ENCODE data around the gene TADA2B. TPM values are rescaled to one million over a fixed set of nuclear protein-coding genes. Genes with fewer than 3 reads are reported as not detected.

TADA2B gene
- total and polyA plus RNA-seq, 10 of the 15 experiments (the other 5 are each of a cell fraction or from before 2014, with no cell fraction given), result 0.66 to 12.0 (median 5.6) TPM

- FAIRE-seq, result no peak
- Histone ChIP-seq H3K27me3 (replicated peaks in 1 of 2; ENCODE audit: control insufficient read depth in 2 of 2, insufficient read depth in 2 of 2, low read length in 1 of 2) (peaks cover 0 to 3% of the 10 kb centered on the region in 2 experiments; a peak in 2 of 4 replicates), H3K4me2 (ENCODE audit: control insufficient read depth, insufficient read depth) (no peak overlapping the region), H3K4me3 (no peak overlapping the region), H4K20me1 (ENCODE audit: control insufficient read depth, insufficient read depth) (no peaks in the 10 kb centered on the region), H3K36me3 (ENCODE audit: control insufficient read depth in 2 of 2, insufficient read depth in 2 of 2, low read length in 1 of 2) (no peaks in the 10 kb centered on the region), H3K9ac (ENCODE audit: control insufficient read depth, insufficient read depth, low read length) (no peak overlapping the region), H3K4me1 (ENCODE audit: control insufficient read depth, insufficient read depth, low read length) (no peaks in the 10 kb centered on the region; the same call in 1 of the 2 replicates), H3K9me3 (replicated peaks; ENCODE audit: control insufficient read depth, insufficient read depth, low read length) (no peaks in the 10 kb centered on the region; the same call in 2 of the 3 replicates), H3K27ac (ENCODE audit: control insufficient read depth, insufficient read depth) (no peak overlapping the region), H3K79me2 (ENCODE audit: control insufficient read depth, insufficient read depth, low read length) (no peaks in the 10 kb centered on the region), H2AFZ (ENCODE audit: control insufficient read depth, low read depth, low read length) (no peak overlapping the region)
- POLR2A ChIA-PET, result no interaction called here
- CTCF ChIA-PET, result no interaction called here
- in situ Hi-C loops (cut with MboI) (no loop called here), intact Hi-C loops (cut with micrococcal nuclease; ENCODE audit: unreplicated experiment) (no loop called here)
- SMC1A ChIA-PET (ENCODE audit: uncharacterized antibody, unreplicated experiment), result no interaction called here
- ATAC-seq, result no peak
- WGBS (ENCODE audit: insufficient coverage, insufficient replicate concordance, low lambda C conversion rate, missing lambda C conversion rate), result 8% methylated on average over 11 of the region's 11 CpGs
- no peak for DNase-seq (ENCODE audit: low read depth, low spot score)
- no TSS peak for BruUV-seq (replicated peaks)
- no peak for TF ChIP-seq RELB (IDR thresholded peaks at IDR 0.05; ENCODE audit: low read depth)
- RAD21 ChIA-PET (ENCODE audit: unreplicated experiment), result no interaction called here
Observed at GRCh38 chr4:7107166-7107905, 64.2 kb downstream of the TADA2B start.

Other genes starting within 250 kb of the TADA2B start
- 39.3 and 40.6 TPM in 2 replicates for gene TBC1D14, start 133.5 kb upstream of the TADA2B start, total RNA-seq (2014; rRNA removed)
- 31.6 and 33.1 TPM in 2 replicates for gene TBC1D14, start 133.5 kb upstream of the TADA2B start, total RNA-seq (2014; rRNA removed; fragmentation: Illumina TruSeq; extraction: Trizol)
- gene TBC1D14, start 133.5 kb upstream of the TADA2B start, total RNA-seq (2021), result 32.1 and 38.1 TPM in 2 replicates
- 23.3 and 27.3 TPM in 2 replicates for gene TBC1D14, start 133.5 kb upstream of the TADA2B start, polyA plus RNA-seq (2011; rRNA removed)
- gene TBC1D14, start 133.5 kb upstream of the TADA2B start, polyA plus RNA-seq (2014; fragmentation: Illumina TruSeq; extraction: Trizol), result 21.3 and 30.1 TPM in 2 replicates
- 1 to 10 TPM in 1 of 2 experiments, under 1 TPM in 1; 0.87 to 1.1 TPM for gene TBC1D14, start 133.5 kb upstream of the TADA2B start, polyA plus RNA-seq (2014; fragmentation: Nextera tagmentation; extraction: Ambion mirVana)
- 32.9 and 33.9 TPM in 2 replicates for gene TBC1D14, start 133.5 kb upstream of the TADA2B start, polyA plus RNA-seq (2014; rRNA removed)
- 10 to 100 TPM; 29.0 to 30.0 TPM for gene TBC1D14, start 133.5 kb upstream of the TADA2B start, polyA plus RNA-seq (2016; fragmentation: Nextera tagmentation; extraction: Ambion mirVana)
- gene GRPEL1, start 24.7 kb downstream of the TADA2B start, total RNA-seq (2014; rRNA removed), result 30.8 and 43.6 TPM in 2 replicates
- gene GRPEL1, start 24.7 kb downstream of the TADA2B start, total RNA-seq (2014; rRNA removed; fragmentation: Illumina TruSeq; extraction: Trizol), result 54.7 and 62.7 TPM in 2 replicates
- 44.1 and 48.8 TPM in 2 replicates for gene GRPEL1, start 24.7 kb downstream of the TADA2B start, total RNA-seq (2021)
- gene GRPEL1, start 24.7 kb downstream of the TADA2B start, polyA plus RNA-seq (2011; rRNA removed), result 53.4 and 67.2 TPM in 2 replicates
- gene GRPEL1, start 24.7 kb downstream of the TADA2B start, polyA plus RNA-seq (2014; fragmentation: Illumina TruSeq; extraction: Trizol), result 59.2 and 72.5 TPM in 2 replicates
- 100 to 1,000 TPM; 103 to 119 TPM for gene GRPEL1, start 24.7 kb downstream of the TADA2B start, polyA plus RNA-seq (2014; fragmentation: Nextera tagmentation; extraction: Ambion mirVana)
- gene GRPEL1, start 24.7 kb downstream of the TADA2B start, polyA plus RNA-seq (2014; rRNA removed), result 40.7 and 42.6 TPM in 2 replicates
- gene GRPEL1, start 24.7 kb downstream of the TADA2B start, polyA plus RNA-seq (2016; fragmentation: Nextera tagmentation; extraction: Ambion mirVana), result 10 to 100 TPM; 80.1 to 82.8 TPM
- gene SORCS2, start 149.2 kb downstream of the TADA2B start, total RNA-seq (2014; rRNA removed), result not detected in 2 replicates
- not detected in 2 replicates for gene SORCS2, start 149.2 kb downstream of the TADA2B start, total RNA-seq (2014; rRNA removed; fragmentation: Illumina TruSeq; extraction: Trizol)
- gene SORCS2, start 149.2 kb downstream of the TADA2B start, total RNA-seq (2021), result 0.03 TPM in 1 of 2 replicates, not detected in the other
- 0.01 TPM in 1 of 2 replicates, not detected in the other for gene SORCS2, start 149.2 kb downstream of the TADA2B start, polyA plus RNA-seq (2011; rRNA removed)
- not detected in 2 replicates for gene SORCS2, start 149.2 kb downstream of the TADA2B start, polyA plus RNA-seq (2014; fragmentation: Illumina TruSeq; extraction: Trizol)
- not detected for gene SORCS2, start 149.2 kb downstream of the TADA2B start, polyA plus RNA-seq (2014; fragmentation: Nextera tagmentation; extraction: Ambion mirVana)
- 0.05 TPM in 1 of 2 replicates, not detected in the other for gene SORCS2, start 149.2 kb downstream of the TADA2B start, polyA plus RNA-seq (2014; rRNA removed)
- gene SORCS2, start 149.2 kb downstream of the TADA2B start, polyA plus RNA-seq (2016; fragmentation: Nextera tagmentation; extraction: Ambion mirVana), result under 1 TPM; 0.05 to 0.15 TPM

Data from GM12878 (cell line).